Measurements from ENCODE around the gene SNX7. TPM values are rescaled to one million over a fixed set of nuclear protein-coding genes. Genes with fewer than 3 reads are reported as not detected.

The SNX7 gene
- total and polyA plus RNA-seq, 9 of the 15 experiments (the other 6 are each of a cell fraction or from before 2014, with no cell fraction given), result 0.09 TPM; not detected in 8

DNA sequence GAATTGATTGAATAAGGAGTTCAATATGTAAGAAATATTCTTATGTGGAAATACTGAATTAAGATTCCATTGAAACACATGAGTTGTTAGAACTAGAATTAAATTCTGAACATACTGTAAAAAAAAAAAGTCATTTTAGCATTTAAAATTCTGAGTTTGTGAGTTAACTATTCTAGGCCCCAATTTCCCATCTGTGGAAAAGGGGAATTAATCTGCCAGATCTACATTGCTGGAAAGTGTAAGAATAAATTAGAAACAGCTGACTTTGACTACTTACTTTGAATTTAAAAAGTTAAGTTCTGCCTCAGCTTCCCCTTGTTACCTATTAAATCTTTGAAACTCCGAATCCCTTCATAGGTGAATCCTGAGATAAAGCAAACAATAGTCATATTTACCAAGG lies 103.0 kb downstream of the SNX7 start:
- Histone ChIP-seq H3K36me3 (ENCODE audit: control insufficient read depth, insufficient read depth, low read length) (no peaks in the 10 kb centered on the region), H3K9ac (ENCODE audit: insufficient read depth in 1 of 2, low read depth in 2 of 2, low read length in 2 of 2) (no peak overlapping the region), H3K4me2 (ENCODE audit: insufficient read depth, low read length) (no peak overlapping the region), H3K4me3 (no peak overlapping the region), H3K4me1 (replicated peaks in 1 of 2; ENCODE audit: control insufficient read depth in 2 of 2, insufficient read depth in 2 of 2, low read length in 2 of 2) (no peaks in the 10 kb centered on the region), H2AFZ (ENCODE audit: low read depth, low read length) (no peak overlapping the region), H3K9me3 (replicated peaks; ENCODE audit: control insufficient read depth, insufficient read depth, low read depth, low read length) (no peaks in the 10 kb centered on the region), H4K20me1 (replicated peaks; ENCODE audit: control insufficient read depth, insufficient read depth, low read length) (no peaks in the 10 kb centered on the region), H3K9me1 (ENCODE audit: control insufficient read depth, insufficient read depth, low read length) (no peaks in the 10 kb centered on the region), H3K27ac (ENCODE audit: extremely low read depth, low read depth, low read length) (no peak overlapping the region), H3K27me3 (ENCODE audit: control insufficient read depth in 2 of 2, insufficient read depth in 2 of 2, low read length in 2 of 2) (no peaks in the 10 kb centered on the region), H3K79me2 (ENCODE audit: control insufficient read depth, insufficient read depth, low read length) (no peaks in the 10 kb centered on the region)
- 0% methylated on average over 1 of the region's 1 CpG for WGBS (ENCODE audit: insufficient coverage, low coverage, missing lambda C conversion rate)
- no peak for DNase-seq (ENCODE audit: extremely low read depth in 1 of 4, low spot score in 3 of 4)
- in situ Hi-C loops (cut with MboI) (no loop called here), intact Hi-C loops (cut with micrococcal nuclease) (no loop called here)
- BruUV-seq (replicated peaks), result no TSS peak
- no peak for ATAC-seq
- FAIRE-seq, result no peak
- POLR2A ChIA-PET, result no interaction called here
- CTCF ChIA-PET (ENCODE audit: low intra/inter-chr PET ratio), result no interaction called here
- TF ChIP-seq SIRT6 (IDR thresholded peaks at IDR 0.05; ENCODE audit: low read depth, low read length) (no peak), LCOR (CRISPR knock-in tag; IDR thresholded peaks at IDR 0.05) (no peak), PHB2 (IDR thresholded peaks at IDR 0.05; ENCODE audit: low read depth) (no peak), ZNF445 (CRISPR knock-in tag; IDR thresholded peaks at IDR 0.05; ENCODE audit: low read depth) (no peak), ATF1 (CRISPR knock-in tag; IDR thresholded peaks at IDR 0.05) (no peak), ATF1 (tag; IDR thresholded peaks at IDR 0.05) (no peak), TAF9B (IDR thresholded peaks at IDR 0.05; ENCODE audit: partially characterized antibody) (no peak), RFX5 (IDR thresholded peaks at IDR 0.05; ENCODE audit: low read depth, low read length) (no peak), POLR2H (tag; IDR thresholded peaks at IDR 0.05; ENCODE audit: low read depth) (no peak), ZBTB11 (CRISPR knock-in tag; IDR thresholded peaks at IDR 0.05) (no peak), ELK1 (CRISPR knock-in tag; IDR thresholded peaks at IDR 0.05) (no peak), SREBF2 (CRISPR knock-in tag; IDR thresholded peaks at IDR 0.05) (no peak), RBFOX2 (IDR thresholded peaks at IDR 0.05; ENCODE audit: low read depth, low read length) (no peak), STAT5B (CRISPR knock-in tag; IDR thresholded peaks at IDR 0.05) (no peak), ZNF551 (CRISPR knock-in tag; IDR thresholded peaks at IDR 0.05) (no peak), ZNF347 (CRISPR knock-in tag; IDR thresholded peaks at IDR 0.05; ENCODE audit: low read depth) (no peak)
- TF ChIP-seq, protein P1, sequence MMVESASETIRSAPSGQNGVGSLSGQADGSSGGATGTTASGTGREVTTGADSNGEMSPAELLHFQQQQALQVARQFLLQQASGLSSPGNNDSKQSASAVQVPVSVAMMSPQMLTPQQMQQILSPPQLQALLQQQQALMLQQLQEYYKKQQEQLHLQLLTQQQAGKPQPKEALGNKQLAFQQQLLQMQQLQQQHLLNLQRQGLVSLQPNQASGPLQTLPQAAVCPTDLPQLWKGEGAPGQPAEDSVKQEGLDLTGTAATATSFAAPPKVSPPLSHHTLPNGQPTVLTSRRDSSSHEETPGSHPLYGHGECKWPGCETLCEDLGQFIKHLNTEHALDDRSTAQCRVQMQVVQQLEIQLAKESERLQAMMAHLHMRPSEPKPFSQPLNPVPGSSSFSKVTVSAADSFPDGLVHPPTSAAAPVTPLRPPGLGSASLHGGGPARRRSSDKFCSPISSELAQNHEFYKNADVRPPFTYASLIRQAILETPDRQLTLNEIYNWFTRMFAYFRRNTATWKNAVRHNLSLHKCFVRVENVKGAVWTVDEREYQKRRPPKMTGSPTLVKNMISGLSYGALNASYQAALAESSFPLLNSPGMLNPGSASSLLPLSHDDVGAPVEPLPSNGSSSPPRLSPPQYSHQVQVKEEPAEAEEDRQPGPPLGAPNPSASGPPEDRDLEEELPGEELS (CRISPR knock-in tag; IDR thresholded peaks at IDR 0.05; ENCODE audit: borderline replicate concordance), result no peak
- TF ChIP-seq, protein P2, sequence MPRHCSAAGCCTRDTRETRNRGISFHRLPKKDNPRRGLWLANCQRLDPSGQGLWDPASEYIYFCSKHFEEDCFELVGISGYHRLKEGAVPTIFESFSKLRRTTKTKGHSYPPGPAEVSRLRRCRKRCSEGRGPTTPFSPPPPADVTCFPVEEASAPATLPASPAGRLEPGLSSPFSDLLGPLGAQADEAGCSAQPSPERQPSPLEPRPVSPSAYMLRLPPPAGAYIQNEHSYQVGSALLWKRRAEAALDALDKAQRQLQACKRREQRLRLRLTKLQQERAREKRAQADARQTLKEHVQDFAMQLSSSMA (CRISPR knock-in tag; IDR thresholded peaks at IDR 0.05), result no peak
